SK-N-MC (cell line): ENCODE data around the gene KCNAB1.

ENCODE experiments used
- EZH2 ChIP-seq: fragments of 200-600 bp; sonication (generic); IDR thresholded peaks from one replicate; pipeline ENCODE4 v1.6.1; 2017; ENCODE audit warnings: antibody characterized with exemption
- FOXP2 ChIP-seq: optimal IDR thresholded peaks from 2 replicates; pipeline ENCODE3; 2011; ENCODE audit warnings: mild to moderate bottlenecking, moderate library complexity; ENCODE audit not compliant: insufficient read depth; ENCODE audit errors: extremely low read length, control extremely low read depth
- POLR2AphosphoS5 ChIP-seq: IDR thresholded peaks from 2 replicates; pipeline ENCODE4 v1.6.1; 2012; ENCODE audit warnings: mild to moderate bottlenecking, low read depth, low read length, borderline replicate concordance

DNA sequence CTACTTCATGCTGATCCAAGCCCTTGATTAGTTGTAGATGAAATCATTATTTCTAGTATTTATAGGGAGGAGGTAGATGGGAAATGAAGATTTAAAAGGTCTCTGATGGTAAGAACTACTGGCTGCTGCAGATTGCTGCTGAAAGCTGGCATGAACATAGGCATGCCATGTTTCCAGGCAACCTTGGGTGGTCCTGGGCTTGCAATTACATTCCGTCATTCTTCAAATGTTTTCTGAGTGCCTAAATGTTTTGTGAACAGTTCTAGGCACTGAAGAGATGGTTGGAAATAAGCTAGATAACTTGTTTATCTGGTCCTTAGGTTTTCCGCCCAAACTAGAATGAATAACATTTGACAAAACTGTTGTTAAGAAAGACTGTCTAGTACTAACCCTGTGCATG lies 95.8 kb downstream of the KCNAB1 start:
- TF ChIP-seq POLR2AphosphoS5 (no peak), EZH2 (no peak), FOXP2 (no peak)
